PC-3 (cell line): ENCODE data around the gene TMEM161A.

ENCODE experiments used
- CTCF ChIP-seq: fragments of 300-600 bp; sonication (generic); conservative IDR thresholded peaks from 2 replicates; pipeline ENCODE4 v1.5.1; 2017; ENCODE audit warnings: antibody characterized with exemption, low read depth, mild to moderate bottlenecking, low read length
- EZH2phosphoT487 ChIP-seq: fragments of 300-600 bp; sonication (generic); IDR thresholded peaks from 2 replicates; pipeline ENCODE4 v1.6.1; 2018; ENCODE audit warnings: mild to moderate bottlenecking, antibody characterized with exemption, low read length, borderline replicate concordance

GRCh38 chr19:19138109-19138981 is at the start of gene TMEM161A:
- TF ChIP-seq CTCF, result no peak
- no peak for TF ChIP-seq EZH2phosphoT487
